Measurements from ENCODE around the gene COG2. TPM values are rescaled to one million over a fixed set of nuclear protein-coding genes. Genes with fewer than 3 reads are reported as not detected.

Gene COG2
- total and polyA plus RNA-seq, 2 of the 13 experiments (the other 11 are each of a cell fraction or from before 2014, with no cell fraction given): 16.8 to 36.3 TPM

DNA sequence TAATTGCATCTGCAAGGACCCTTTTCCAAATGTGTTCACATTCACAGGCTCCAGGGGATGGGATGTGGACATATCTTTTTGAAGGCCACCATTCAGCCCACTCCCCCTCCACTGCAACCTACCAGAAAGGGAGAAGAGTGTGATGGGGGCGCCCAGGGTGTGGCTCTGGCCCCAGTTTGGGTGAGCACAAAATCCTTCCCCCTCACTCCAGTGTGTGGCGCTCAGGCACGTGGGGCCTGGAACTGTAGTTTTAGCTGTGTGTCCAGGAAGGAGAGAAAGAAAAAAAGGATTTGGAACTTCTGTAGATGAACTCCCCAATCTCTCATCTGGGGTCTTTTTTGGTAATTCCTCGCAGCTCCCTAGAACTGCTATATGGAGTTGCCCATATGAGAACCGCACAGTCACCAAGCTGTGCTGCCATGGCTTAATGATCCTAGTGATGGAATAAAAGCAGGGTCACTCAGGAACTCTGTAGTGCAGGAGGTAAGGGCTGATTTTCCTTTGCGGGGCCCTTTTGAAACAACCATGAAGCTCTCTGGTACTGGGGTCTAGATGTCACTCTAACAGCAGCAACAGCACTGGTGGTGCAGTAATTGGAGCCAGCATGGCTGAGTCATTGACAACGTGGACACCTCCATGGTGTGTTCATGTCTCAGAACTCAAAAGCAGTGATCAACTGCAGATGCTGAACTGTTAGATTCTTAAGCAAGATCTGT is 54.6 kb downstream of the COG2 start:
- Histone ChIP-seq H3K4me2 (ENCODE audit: low read depth, low read length) (no peak overlapping the region), H3K36me3 (replicated peaks in 1 of 2; ENCODE audit: control insufficient read depth in 1 of 2, insufficient read depth in 2 of 2, low read length in 2 of 2) (peaks cover 3 to 31% of the 10 kb centered on the region in 2 experiments), H2AFZ (ENCODE audit: low read length) (no peak overlapping the region), H3K4me1 (ENCODE audit: insufficient read depth, low read length) (peaks cover 39% of the 10 kb centered on the region), H3K9me3 (ENCODE audit: low read length) (no peaks in the 10 kb centered on the region), H4K20me1 (ENCODE audit: insufficient read depth, low read length) (no peaks in the 10 kb centered on the region), H3K79me2 (ENCODE audit: insufficient read depth, low read length) (no peaks in the 10 kb centered on the region), H3K4me3 (replicated peaks in 1 of 3; ENCODE audit: insufficient read depth in 1 of 3, low read depth in 2 of 3, low read length in 3 of 3) (no peak overlapping the region), H3K9ac (ENCODE audit: insufficient read depth, low read depth, low read length) (no peak overlapping the region), H3K27me3 (ENCODE audit: control insufficient read depth in 1 of 2, insufficient read depth in 2 of 2, low read length in 2 of 2) (no peaks in the 10 kb centered on the region), H3K27ac (ENCODE audit: extremely low read length, insufficient read depth, low read length) (no peak overlapping the region)
- TF ChIP-seq ZMYM2 (CRISPR knock-in tag; IDR thresholded peaks at IDR 0.05) (no peak), BRCA1 (CRISPR knock-in tag; IDR thresholded peaks at IDR 0.05) (no peak), SRY (CRISPR knock-in tag; IDR thresholded peaks at IDR 0.05) (no peak), SCMH1 (CRISPR knock-in tag; IDR thresholded peaks at IDR 0.05; ENCODE audit: borderline replicate concordance) (no peak), PRMT3 (CRISPR knock-in tag; IDR thresholded peaks at IDR 0.05; ENCODE audit: borderline replicate concordance, low read depth) (no peak), PHF8 (CRISPR knock-in tag; IDR thresholded peaks at IDR 0.05) (no peak), ZNF143 (CRISPR knock-in tag; IDR thresholded peaks at IDR 0.05) (no peak), HIVEP1 (CRISPR knock-in tag; IDR thresholded peaks at IDR 0.05) (no peak), MIER2 (CRISPR knock-in tag; IDR thresholded peaks at IDR 0.05) (no peak)
- TF ChIP-seq, protein P1, sequence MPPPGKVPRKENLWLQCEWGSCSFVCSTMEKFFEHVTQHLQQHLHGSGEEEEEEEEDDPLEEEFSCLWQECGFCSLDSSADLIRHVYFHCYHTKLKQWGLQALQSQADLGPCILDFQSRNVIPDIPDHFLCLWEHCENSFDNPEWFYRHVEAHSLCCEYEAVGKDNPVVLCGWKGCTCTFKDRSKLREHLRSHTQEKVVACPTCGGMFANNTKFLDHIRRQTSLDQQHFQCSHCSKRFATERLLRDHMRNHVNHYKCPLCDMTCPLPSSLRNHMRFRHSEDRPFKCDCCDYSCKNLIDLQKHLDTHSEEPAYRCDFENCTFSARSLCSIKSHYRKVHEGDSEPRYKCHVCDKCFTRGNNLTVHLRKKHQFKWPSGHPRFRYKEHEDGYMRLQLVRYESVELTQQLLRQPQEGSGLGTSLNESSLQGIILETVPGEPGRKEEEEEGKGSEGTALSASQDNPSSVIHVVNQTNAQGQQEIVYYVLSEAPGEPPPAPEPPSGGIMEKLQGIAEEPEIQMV (CRISPR knock-in tag; IDR thresholded peaks at IDR 0.05; ENCODE audit: low read depth): no peak
- in situ Hi-C loops (cut with HindIII; ENCODE audit: extremely low pct_ligation_motif_present, low pct_unique_long_range_greater_than_20kb) (no loop called here), intact Hi-C loops (cut with micrococcal nuclease; ENCODE audit: unreplicated experiment) (no loop called here)
- 94% methylated on average over 6 of the region's 7 CpGs for WGBS (ENCODE audit: low lambda C conversion rate)
- CTCF ChIA-PET (ENCODE audit: low intra/inter-chr PET ratio, low total read pairs): no interaction called here
- no peak; the same call in 2 of the 3 replicates for ATAC-seq
- no peak for DNase-seq (ENCODE audit: low spot score)
- BruUV-seq (replicated peaks): no TSS peak
- no peak for FAIRE-seq
- POLR2A ChIA-PET: interaction anchor here (1.4 kb wide), 1 partner anchor 17 kb away, joined by 4 read pairs; the partner anchor contains the start of gene AGT
